ENCODE data around the gene GPC6.

The GPC6 gene

DNA sequence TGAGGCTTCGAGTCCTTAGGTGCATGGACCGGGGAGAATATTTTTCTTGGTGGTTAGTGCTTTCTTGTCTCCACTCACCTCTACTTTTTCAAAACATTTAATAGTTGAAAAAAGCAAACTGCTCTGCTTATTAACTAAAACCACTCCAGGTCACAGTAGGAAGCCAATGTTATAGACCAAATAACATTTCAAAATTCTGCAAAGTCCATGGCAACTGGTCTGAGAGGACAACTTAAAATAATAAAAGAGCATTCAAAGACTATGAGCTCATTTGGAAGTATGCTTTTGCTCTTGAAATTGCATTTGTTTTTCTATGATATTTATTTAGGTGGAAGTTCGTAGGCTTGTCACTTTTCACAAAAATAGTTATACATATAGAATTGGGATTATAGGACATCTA lies 769.9 kb downstream of the GPC6 start:
- no peaks in the 10 kb centered on the region for H3K4me1 ChIP-seq (ENCODE audit: control insufficient read depth in 2 of 2, insufficient read depth in 2 of 2, low read length in 2 of 2)
- H3K36me3 ChIP-seq (ENCODE audit: control insufficient read depth in 2 of 2, insufficient read depth in 2 of 2, low read length in 2 of 2): no peaks in the 10 kb centered on the region
- H3K27me3 ChIP-seq (ENCODE audit: control insufficient read depth in 2 of 2, insufficient read depth in 2 of 2, low read length in 2 of 2): no peaks in the 10 kb centered on the region
- no peak overlapping the region for H3K9ac ChIP-seq (ENCODE audit: low read depth in 1 of 2, low read length in 2 of 2)
- H3K9me3 ChIP-seq (ENCODE audit: control insufficient read depth in 2 of 2, low read length in 2 of 2): no peaks in the 10 kb centered on the region
- H3K27ac ChIP-seq (ENCODE audit: low read depth in 2 of 2, low read length in 2 of 2): no peak overlapping the region
- no peak overlapping the region for H3K4me3 ChIP-seq (ENCODE audit: low read length in 2 of 2)

DNA sequence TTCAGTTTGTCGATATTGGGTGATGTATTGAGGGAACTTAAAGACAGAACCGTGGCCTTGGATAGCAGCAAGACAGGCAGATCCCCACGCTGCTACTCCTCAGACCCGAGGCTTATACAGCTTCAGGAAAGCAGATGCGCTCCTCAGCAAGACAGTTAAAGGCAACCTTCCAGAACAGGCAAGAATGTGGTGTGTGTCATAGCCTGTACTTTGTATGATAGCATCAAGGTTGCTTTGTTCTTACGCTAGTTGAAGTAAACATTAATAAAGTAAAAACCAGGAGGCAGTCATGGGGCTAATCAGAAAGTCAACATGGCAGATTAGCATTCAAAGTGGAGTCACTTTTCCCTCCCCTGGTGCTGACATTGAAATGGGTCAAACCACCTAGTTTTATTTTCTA lies 779.7 kb downstream of the GPC6 start:
- Histone ChIP-seq H3K9ac (ENCODE audit: low read depth in 1 of 2, low read length in 2 of 2) (no peak overlapping the region), H3K4me1 (ENCODE audit: control insufficient read depth in 2 of 2, insufficient read depth in 2 of 2, low read length in 2 of 2) (no peaks in the 10 kb centered on the region), H3K27me3 (ENCODE audit: control insufficient read depth in 2 of 2, insufficient read depth in 2 of 2, low read length in 2 of 2) (no peaks in the 10 kb centered on the region), H3K4me3 (ENCODE audit: low read length in 2 of 2) (no peak overlapping the region), H3K36me3 (ENCODE audit: control insufficient read depth in 2 of 2, insufficient read depth in 2 of 2, low read length in 2 of 2) (no peaks in the 10 kb centered on the region), H3K9me3 (ENCODE audit: control insufficient read depth in 2 of 2, low read length in 2 of 2) (no peaks in the 10 kb centered on the region), H3K27ac (ENCODE audit: low read depth in 2 of 2, low read length in 2 of 2) (no peak overlapping the region)

DNA sequence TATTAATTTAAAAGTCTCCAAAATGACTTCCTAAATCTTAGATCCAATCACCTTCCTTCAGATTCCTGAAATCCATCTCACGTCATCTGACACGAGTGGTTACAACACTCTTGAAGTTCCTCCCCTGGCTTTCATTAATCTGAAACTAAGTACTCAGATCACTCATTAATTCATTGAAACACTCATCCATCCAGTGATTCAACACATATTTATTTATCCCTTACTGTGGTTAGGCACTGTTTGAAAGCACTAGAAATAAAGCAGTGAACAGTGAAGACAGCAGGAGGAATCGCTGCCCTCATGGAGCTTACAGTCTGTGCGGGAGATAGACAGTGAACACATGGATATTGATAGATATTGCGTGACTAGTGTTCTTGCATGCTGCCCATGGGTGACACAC lies 780.5 kb downstream of the GPC6 start:
- no peaks in the 10 kb centered on the region for H3K9me3 ChIP-seq (ENCODE audit: control insufficient read depth in 2 of 2, low read length in 2 of 2)
- H3K4me1 ChIP-seq (ENCODE audit: control insufficient read depth in 2 of 2, insufficient read depth in 2 of 2, low read length in 2 of 2): no peaks in the 10 kb centered on the region
- H3K27me3 ChIP-seq (ENCODE audit: control insufficient read depth in 2 of 2, insufficient read depth in 2 of 2, low read length in 2 of 2): no peaks in the 10 kb centered on the region
- no peak overlapping the region for H3K4me3 ChIP-seq (ENCODE audit: low read length in 2 of 2)
- H3K36me3 ChIP-seq (ENCODE audit: control insufficient read depth in 2 of 2, insufficient read depth in 2 of 2, low read length in 2 of 2): no peaks in the 10 kb centered on the region
- no peak overlapping the region for H3K27ac ChIP-seq (ENCODE audit: low read depth in 2 of 2, low read length in 2 of 2)
- H3K9ac ChIP-seq (ENCODE audit: low read depth in 1 of 2, low read length in 2 of 2): no peak overlapping the region

DNA sequence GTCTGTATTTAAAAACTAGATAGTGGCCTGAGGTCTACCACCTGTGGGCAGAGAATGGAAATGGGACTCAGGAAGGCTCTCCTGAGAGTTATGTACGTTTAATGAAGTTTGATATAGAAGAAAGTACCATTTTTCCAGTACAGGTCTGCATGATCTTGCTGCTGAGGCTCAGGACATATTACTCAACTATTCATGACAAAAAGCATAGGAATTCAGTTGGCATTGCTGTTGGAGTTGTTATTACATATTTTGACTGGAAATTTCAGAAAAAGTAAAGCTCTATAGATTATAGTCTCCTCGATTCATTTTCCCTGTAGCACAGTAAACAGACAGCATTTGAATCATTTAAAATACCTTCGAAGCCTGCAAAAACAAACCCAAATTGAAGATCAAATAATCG lies 783.1 kb downstream of the GPC6 start:
- H3K9ac ChIP-seq (ENCODE audit: low read depth in 1 of 2, low read length in 2 of 2): no peak overlapping the region
- H3K36me3 ChIP-seq (ENCODE audit: control insufficient read depth in 2 of 2, insufficient read depth in 2 of 2, low read length in 2 of 2): no peaks in the 10 kb centered on the region
- H3K4me1 ChIP-seq (ENCODE audit: control insufficient read depth in 2 of 2, insufficient read depth in 2 of 2, low read length in 2 of 2): no peaks in the 10 kb centered on the region
- H3K27me3 ChIP-seq (ENCODE audit: control insufficient read depth in 2 of 2, insufficient read depth in 2 of 2, low read length in 2 of 2): no peaks in the 10 kb centered on the region
- H3K4me3 ChIP-seq (ENCODE audit: low read length in 2 of 2): no peak overlapping the region
- no peaks in the 10 kb centered on the region for H3K9me3 ChIP-seq (ENCODE audit: control insufficient read depth in 2 of 2, low read length in 2 of 2)
- H3K27ac ChIP-seq (ENCODE audit: low read depth in 2 of 2, low read length in 2 of 2): no peak overlapping the region

DNA sequence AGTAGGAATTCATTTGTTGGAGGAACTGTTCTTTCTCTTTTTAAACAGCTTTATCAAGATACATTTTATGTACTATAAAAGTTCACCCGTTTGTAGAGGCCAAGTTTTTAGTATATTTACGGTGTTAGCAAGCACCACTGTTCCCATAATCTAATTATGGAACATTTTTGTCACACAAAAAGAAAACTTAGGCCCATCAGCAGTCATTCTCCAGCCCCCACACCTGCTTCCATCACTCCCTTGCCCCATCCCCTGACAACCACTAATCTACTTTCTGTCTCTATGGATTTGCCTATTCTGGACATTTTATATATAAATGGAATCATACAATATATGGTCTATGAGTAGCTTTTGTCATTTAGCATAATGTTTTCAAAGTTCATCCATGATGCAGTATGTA lies 787.9 kb downstream of the GPC6 start:
- no peaks in the 10 kb centered on the region for H3K4me1 ChIP-seq (ENCODE audit: control insufficient read depth in 2 of 2, insufficient read depth in 2 of 2, low read length in 2 of 2)
- no peaks in the 10 kb centered on the region for H3K9me3 ChIP-seq (ENCODE audit: control insufficient read depth in 2 of 2, low read length in 2 of 2)
- H3K9ac ChIP-seq (ENCODE audit: low read depth in 1 of 2, low read length in 2 of 2): no peak overlapping the region
- no peaks in the 10 kb centered on the region for H3K36me3 ChIP-seq (ENCODE audit: control insufficient read depth in 2 of 2, insufficient read depth in 2 of 2, low read length in 2 of 2)
- no peak overlapping the region for H3K4me3 ChIP-seq (ENCODE audit: low read length in 2 of 2)
- no peak overlapping the region for H3K27ac ChIP-seq (ENCODE audit: low read depth in 2 of 2, low read length in 2 of 2)
- H3K27me3 ChIP-seq (ENCODE audit: control insufficient read depth in 2 of 2, insufficient read depth in 2 of 2, low read length in 2 of 2): no peaks in the 10 kb centered on the region

DNA sequence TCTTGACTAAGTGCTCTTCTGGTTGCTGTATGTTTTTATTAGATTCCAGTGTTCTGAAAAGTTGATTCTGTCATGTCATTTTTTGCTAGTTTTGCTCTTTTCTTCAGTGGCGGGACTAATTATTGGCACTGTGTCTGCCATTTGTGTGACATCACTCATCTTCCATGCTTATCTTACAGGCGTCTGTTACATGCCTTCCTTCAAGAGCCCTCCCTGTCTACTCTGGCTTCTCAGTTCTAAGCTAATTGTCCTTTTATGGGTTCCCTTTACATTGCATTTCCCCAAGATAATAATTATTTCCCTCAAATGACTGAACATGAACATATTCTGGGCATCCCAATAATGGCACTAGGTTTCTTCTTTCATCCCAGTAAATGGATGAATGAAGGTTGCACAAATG lies 793.8 kb downstream of the GPC6 start:
- H3K27ac ChIP-seq (ENCODE audit: low read depth in 2 of 2, low read length in 2 of 2): no peak overlapping the region
- H3K4me3 ChIP-seq (ENCODE audit: low read length in 2 of 2): no peak overlapping the region
- no peaks in the 10 kb centered on the region for H3K4me1 ChIP-seq (ENCODE audit: control insufficient read depth in 2 of 2, insufficient read depth in 2 of 2, low read length in 2 of 2)
- H3K9ac ChIP-seq (ENCODE audit: low read depth in 1 of 2, low read length in 2 of 2): no peak overlapping the region
- no peaks in the 10 kb centered on the region for H3K9me3 ChIP-seq (ENCODE audit: control insufficient read depth in 2 of 2, low read length in 2 of 2)
- no peaks in the 10 kb centered on the region for H3K27me3 ChIP-seq (ENCODE audit: control insufficient read depth in 2 of 2, insufficient read depth in 2 of 2, low read length in 2 of 2)
- no peaks in the 10 kb centered on the region for H3K36me3 ChIP-seq (ENCODE audit: control insufficient read depth in 2 of 2, insufficient read depth in 2 of 2, low read length in 2 of 2)

DNA sequence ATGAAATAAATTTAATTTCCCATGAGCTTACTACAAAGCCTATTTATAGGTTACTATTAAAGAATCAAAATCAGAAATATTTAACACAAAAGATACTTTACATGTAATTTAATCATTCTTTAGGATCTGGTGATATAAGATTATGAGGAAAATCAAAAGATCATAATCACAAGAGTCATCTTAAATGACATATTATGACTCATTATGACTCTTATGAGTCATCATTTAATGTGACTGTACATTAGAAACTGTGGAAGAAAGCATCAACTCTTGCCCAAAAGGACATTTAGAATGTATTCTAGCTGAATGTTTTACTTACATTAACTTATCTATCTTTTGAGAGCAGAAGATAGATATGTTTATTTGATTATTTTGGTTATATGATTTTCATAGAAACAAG lies 794.2 kb downstream of the GPC6 start:
- Histone ChIP-seq H3K27ac (ENCODE audit: low read depth in 2 of 2, low read length in 2 of 2) (no peak overlapping the region), H3K9me3 (ENCODE audit: control insufficient read depth in 2 of 2, low read length in 2 of 2) (no peaks in the 10 kb centered on the region), H3K4me1 (ENCODE audit: control insufficient read depth in 2 of 2, insufficient read depth in 2 of 2, low read length in 2 of 2) (no peaks in the 10 kb centered on the region), H3K36me3 (ENCODE audit: control insufficient read depth in 2 of 2, insufficient read depth in 2 of 2, low read length in 2 of 2) (no peaks in the 10 kb centered on the region), H3K27me3 (ENCODE audit: control insufficient read depth in 2 of 2, insufficient read depth in 2 of 2, low read length in 2 of 2) (no peaks in the 10 kb centered on the region), H3K4me3 (ENCODE audit: low read length in 2 of 2) (no peak overlapping the region), H3K9ac (ENCODE audit: low read depth in 1 of 2, low read length in 2 of 2) (no peak overlapping the region)

DNA sequence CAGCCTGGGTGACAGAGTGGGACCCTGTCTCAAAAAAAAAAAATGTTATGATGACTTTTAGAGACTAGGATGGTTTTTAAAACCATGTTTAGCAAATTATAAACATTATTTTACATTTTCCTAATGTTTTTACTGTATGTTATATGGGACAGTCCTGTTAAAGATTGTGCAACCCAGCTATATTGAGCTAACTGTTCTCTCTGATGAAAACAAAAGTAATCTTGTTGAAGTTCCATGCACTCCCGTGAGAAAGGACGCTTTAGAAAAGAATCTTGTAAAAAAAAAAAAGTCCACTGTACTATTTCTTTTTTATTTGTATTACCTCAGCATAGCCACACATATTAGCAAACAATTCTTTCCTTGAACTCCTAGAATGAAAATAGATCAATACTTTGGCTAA lies 801.6 kb downstream of the GPC6 start:
- H3K9ac ChIP-seq (ENCODE audit: low read depth in 1 of 2, low read length in 2 of 2): no peak overlapping the region
- no peak overlapping the region for H3K27ac ChIP-seq (ENCODE audit: low read depth in 2 of 2, low read length in 2 of 2)
- H3K36me3 ChIP-seq (ENCODE audit: control insufficient read depth in 2 of 2, insufficient read depth in 2 of 2, low read length in 2 of 2): no peaks in the 10 kb centered on the region
- no peaks in the 10 kb centered on the region for H3K27me3 ChIP-seq (ENCODE audit: control insufficient read depth in 2 of 2, insufficient read depth in 2 of 2, low read length in 2 of 2)
- no peak overlapping the region for H3K4me3 ChIP-seq (ENCODE audit: low read length in 2 of 2)
- no peaks in the 10 kb centered on the region for H3K9me3 ChIP-seq (ENCODE audit: control insufficient read depth in 2 of 2, low read length in 2 of 2)
- no peaks in the 10 kb centered on the region for H3K4me1 ChIP-seq (ENCODE audit: control insufficient read depth in 2 of 2, insufficient read depth in 2 of 2, low read length in 2 of 2)

DNA sequence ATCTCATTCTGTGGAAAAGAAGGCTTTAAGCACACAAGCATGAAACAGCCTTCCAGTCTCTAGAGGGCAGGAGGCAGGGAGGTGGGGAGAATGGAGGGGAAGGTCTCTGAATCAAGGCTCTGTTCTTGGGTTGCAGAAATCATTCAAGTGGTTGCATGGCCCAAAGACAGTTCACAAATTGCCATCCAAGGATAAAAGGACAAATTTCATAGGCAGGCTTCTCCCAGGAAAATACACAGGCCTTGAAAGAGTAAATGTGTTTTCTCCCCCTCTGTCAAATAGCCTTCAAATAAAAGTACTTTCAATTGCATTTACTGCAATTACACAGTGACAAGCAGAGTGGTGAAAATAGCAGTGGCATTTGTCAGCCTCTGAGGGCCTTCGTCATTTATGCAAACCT lies 802.0 kb downstream of the GPC6 start:
- H3K27me3 ChIP-seq (ENCODE audit: control insufficient read depth in 2 of 2, insufficient read depth in 2 of 2, low read length in 2 of 2): no peaks in the 10 kb centered on the region
- H3K9me3 ChIP-seq (ENCODE audit: control insufficient read depth in 2 of 2, low read length in 2 of 2): no peaks in the 10 kb centered on the region
- no peak overlapping the region for H3K9ac ChIP-seq (ENCODE audit: low read depth in 1 of 2, low read length in 2 of 2)
- H3K4me1 ChIP-seq (ENCODE audit: control insufficient read depth in 2 of 2, insufficient read depth in 2 of 2, low read length in 2 of 2): no peaks in the 10 kb centered on the region
- no peak overlapping the region for H3K4me3 ChIP-seq (ENCODE audit: low read length in 2 of 2)
- H3K27ac ChIP-seq (ENCODE audit: low read depth in 2 of 2, low read length in 2 of 2): no peak overlapping the region
- H3K36me3 ChIP-seq (ENCODE audit: control insufficient read depth in 2 of 2, insufficient read depth in 2 of 2, low read length in 2 of 2): no peaks in the 10 kb centered on the region

DNA sequence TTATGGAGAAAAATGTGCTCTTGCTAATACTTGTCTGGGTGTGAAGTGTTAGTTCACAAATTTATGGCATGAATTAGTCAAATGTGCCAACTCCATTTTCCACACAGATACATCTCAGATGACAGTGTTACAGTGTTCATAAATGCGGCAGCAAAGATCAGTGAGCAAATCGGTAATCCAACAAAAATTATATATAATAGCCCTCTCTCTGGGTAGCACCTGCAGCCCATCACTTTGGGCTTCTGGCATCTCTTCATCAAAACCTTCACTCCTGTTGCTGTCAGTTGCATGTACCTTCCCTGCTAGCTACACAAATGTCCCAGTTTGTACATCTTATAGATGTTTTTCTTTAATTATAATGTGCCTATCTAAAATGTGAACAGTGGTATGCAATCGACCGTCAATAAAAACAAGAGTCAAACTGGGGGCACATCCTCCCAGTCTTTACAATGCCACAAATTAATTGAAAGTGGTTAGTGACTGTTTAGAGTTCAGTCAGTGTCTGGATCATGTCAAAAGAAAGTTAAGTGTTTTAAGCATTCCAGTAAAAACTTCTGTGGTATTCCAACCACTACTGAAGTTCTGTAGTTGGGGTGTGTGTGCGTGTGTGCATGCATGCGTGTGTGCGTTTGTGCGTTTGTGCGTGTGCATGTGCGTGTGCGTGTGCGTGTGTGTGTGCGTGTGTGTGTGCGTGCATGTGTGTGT lies 804.0 kb downstream of the GPC6 start:
- H3K4me3 ChIP-seq (ENCODE audit: low read length in 2 of 2): no peak overlapping the region
- H3K9ac ChIP-seq (ENCODE audit: low read depth in 1 of 2, low read length in 2 of 2): no peak overlapping the region
- H3K27ac ChIP-seq (ENCODE audit: low read depth in 2 of 2, low read length in 2 of 2): no peak overlapping the region
- no peaks in the 10 kb centered on the region for H3K27me3 ChIP-seq (ENCODE audit: control insufficient read depth in 2 of 2, insufficient read depth in 2 of 2, low read length in 2 of 2)
- H3K36me3 ChIP-seq (ENCODE audit: control insufficient read depth in 2 of 2, insufficient read depth in 2 of 2, low read length in 2 of 2): no peaks in the 10 kb centered on the region
- H3K9me3 ChIP-seq (ENCODE audit: control insufficient read depth in 2 of 2, low read length in 2 of 2): no peaks in the 10 kb centered on the region
- no peaks in the 10 kb centered on the region for H3K4me1 ChIP-seq (ENCODE audit: control insufficient read depth in 2 of 2, insufficient read depth in 2 of 2, low read length in 2 of 2)

DNA sequence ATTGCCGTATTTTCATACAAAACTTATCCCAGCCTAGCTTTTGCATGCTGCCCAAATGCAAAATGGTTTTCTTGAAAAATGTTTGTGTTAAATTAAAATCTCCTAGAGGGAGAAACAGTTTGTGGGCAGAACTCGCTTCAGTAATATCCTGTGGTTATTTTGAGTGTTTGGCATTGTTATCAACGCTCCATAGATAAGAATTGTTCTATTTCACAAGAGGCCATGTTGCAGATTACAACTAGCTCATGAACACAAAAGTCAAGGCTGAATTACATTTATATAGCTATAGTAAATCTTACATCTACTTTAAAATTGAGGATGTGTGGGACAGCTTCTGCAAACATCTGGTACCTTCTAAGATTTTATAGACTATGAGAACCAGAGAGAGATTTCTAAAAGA lies 805.0 kb downstream of the GPC6 start:
- Histone ChIP-seq H3K9ac (ENCODE audit: low read depth in 1 of 2, low read length in 2 of 2) (no peak overlapping the region), H3K27ac (ENCODE audit: low read depth in 2 of 2, low read length in 2 of 2) (no peak overlapping the region), H3K4me1 (ENCODE audit: control insufficient read depth in 2 of 2, insufficient read depth in 2 of 2, low read length in 2 of 2) (no peaks in the 10 kb centered on the region), H3K9me3 (ENCODE audit: control insufficient read depth in 2 of 2, low read length in 2 of 2) (no peaks in the 10 kb centered on the region), H3K27me3 (ENCODE audit: control insufficient read depth in 2 of 2, insufficient read depth in 2 of 2, low read length in 2 of 2) (no peaks in the 10 kb centered on the region), H3K4me3 (ENCODE audit: low read length in 2 of 2) (no peak overlapping the region), H3K36me3 (ENCODE audit: control insufficient read depth in 2 of 2, insufficient read depth in 2 of 2, low read length in 2 of 2) (no peaks in the 10 kb centered on the region)
